Glomerular endothelial cell (primary cell): ENCODE results near the gene HDLBP. TPM values are rescaled to one million over a fixed set of nuclear protein-coding genes. Genes with fewer than 3 reads are reported as not detected.

Experiments used
- DNase-seq: peaks from one replicate; pipeline ENCODE4 v3.0.0-alpha.2; 2011; ENCODE audit warnings: low read depth, low spot score; ENCODE audit errors: extremely low read depth
- total RNA-seq: library from RNA; depleted of rRNA; stranded (reverse); fragments of >200 nt; gene quantifications from 2 replicates; pipeline ENCODE4 v1.2.3, GENCODE V29; 2015

HDLBP gene
- total RNA-seq, 1 donor from 2014 or later, result 627 TPM

DNA sequence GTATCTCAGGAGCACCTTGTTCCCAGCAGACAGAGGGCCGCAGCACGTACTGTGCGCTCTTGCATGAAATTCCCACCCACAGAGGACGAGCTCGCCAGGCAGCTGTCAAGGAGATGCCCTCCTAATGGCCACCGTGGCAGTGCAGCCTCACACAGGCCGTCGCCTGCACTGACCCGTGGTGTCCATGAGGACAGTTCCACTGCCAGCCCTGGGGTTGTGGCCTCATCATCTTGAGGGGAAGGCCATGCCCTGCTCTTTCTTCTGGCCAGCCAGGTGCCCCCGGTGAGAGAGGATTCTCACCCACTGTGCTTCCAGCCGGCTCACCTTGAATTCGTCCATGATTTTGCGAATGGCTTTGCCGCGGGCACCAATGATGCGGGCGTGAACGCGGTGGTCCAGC lies 85.0 kb downstream of the HDLBP start:
- no peak for DNase-seq

DNA sequence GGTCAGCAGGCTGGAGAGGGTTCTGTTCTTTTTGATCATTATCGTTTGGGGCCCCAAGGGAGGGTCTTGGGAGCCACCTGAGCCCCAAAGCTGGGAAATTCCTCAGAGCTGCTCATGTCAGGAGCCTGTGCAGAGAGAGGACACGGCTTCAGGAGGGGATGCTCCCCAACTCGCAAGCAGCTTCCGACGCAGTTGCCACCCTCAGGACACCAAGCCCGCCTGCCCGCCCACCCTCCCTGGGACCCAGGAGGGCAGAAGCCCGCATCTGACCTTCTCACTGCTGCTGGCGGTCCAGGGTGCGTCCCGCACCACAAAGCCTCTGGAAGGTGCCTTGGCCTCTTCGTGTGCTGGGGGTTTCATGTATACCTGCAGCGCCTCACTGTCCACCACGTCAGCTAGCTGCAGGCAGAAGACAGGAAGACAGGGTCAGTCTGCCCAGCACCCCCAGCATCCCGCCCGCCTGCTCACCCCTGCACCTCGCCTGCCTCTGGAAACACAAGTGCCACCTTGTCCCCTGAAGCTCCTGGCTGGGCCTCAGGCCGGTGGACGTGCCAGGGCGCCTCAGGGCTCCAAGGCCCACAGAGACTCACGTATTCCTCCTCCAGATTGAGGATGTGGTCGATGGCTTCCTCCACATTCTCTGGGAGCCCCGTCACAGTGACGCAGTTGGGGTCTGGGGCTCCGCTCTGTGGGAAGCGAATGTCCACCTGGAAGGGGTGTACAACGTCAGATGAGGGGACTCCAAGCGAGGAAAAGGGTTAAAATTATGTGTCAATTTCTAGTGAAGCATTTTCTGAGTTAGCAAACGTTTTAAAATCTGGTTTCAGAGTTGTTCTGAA lies 85.7 kb downstream of the HDLBP start:
- no peak for DNase-seq

DNA sequence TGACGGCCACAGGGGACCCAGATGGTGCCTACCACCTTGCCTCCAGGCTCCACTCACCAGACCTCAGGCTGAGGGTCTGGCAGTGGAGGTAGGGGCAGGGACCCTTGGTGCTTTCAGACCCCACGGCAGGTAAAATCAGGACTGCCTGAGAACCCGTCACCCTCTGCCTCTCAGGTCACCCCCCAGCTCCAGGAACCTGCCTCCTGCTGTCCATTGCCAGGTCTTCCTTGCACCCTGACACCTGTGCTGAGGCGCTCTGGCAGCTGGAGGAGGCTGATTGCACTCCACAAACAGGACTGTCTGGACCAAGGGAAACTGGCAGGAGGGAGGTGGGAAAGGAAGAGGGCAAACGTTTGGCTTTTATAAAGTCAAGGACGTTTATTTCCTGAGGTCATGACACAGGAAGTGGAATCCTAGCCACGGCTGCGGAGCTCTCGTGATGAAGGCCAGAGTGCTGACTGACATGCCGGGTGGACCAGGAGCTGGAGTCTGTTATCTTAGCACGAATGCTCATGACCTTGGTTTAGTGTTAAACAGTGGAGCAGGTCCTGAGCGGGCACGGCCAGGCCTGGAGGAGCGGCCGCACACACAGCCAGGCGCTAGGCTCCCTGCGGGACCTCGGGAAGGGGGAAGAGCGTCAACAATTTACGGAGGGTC lies 86.5 kb downstream of the HDLBP start:
- no peak for DNase-seq

DNA sequence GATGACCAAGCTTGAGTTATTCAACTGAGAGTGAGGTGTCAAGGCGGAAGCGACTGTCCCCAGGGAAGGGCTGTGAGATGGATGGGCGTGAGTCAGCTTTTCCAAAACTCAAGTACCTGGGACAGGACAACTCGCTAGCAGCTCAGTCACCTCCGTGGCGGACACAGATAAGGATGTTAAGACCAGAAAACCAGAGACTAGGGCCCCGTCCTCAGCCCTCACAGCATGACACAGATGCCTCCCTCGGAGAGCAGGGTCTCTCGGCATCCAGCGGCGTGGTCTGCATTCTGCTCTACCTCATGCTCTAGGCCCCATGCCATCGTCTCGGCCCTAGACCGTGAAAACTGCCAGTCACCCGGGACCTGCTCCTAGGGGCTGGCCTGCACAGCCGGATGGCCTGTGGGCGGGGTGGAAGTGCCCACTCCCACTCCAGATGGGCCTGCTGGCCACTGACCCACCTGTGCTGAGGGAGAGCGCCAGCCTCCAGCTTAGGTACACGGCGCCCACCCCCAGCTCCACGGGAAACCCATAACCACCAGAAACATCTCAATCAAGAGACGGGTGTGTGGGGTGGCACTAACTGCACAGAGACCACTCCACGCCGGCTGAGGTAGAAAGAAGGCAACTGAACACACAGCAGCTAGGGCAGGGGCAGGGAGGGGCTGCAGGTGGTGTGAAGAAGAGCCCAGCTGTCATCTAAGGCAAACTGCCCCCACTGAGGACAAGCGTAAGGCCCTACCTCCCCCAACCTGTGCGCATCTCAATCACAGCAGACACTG lies 87.2 kb downstream of the HDLBP start:
- no peak for DNase-seq

DNA sequence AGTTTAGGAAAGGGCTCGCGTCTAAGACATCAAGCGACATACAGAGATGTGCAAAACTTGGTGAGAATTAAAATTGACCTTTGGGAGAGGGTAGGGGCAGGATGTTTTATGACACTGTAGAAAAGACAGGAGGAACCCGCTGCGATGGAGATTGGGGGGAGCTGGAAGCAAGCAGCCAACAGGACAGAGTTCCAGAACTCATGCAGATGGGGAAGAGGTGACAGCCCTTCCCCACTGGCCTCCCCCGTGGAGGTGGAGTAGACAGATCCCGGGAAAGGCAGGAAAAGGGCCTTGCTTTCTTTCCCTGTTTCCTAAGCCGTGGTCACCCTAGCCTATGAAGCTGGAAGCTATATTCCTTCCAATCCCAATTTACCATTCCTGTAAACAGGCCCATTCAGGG lies 87.9 kb downstream of the HDLBP start:
- no peak for DNase-seq

DNA sequence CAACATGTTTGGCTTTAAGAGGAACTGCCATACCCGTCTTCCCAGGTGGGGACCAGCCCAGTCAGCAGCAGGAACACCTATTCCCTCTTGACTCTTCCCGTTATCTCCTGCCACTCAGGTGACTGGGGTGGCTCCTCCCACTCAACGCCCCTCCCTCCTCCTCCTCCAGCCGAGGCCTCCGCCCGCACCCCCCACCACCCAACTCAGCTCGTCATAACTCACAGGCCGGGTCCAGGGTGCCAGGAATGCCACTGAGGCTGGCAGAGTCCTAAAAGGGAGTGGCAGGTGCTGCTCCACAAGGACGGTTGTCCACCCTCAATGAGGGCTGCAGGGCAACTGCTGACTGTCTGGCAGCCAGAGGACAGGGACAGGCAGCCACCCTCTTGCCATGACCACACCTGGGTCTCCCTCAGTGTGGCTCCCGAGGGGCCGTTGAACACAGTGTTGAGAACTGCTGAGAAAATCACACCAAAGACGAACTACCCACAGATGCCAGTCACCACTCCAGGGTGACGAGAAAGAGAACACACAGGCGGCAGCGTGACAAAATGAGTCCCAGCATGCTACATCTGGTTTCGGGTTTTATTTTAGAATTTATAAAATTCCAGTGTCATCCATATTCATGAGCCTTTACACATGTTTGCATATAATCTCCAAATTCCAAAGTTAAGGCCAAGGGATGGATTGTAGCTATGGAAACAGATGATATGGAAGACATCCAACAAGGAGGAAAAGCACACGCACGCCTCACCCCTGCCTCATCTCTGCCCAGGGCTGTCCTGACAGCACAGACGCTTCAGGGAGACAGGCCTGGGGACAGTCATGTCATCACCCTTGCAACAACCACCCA lies 88.5 kb downstream of the HDLBP start:
- DNase-seq, result no peak

DNA sequence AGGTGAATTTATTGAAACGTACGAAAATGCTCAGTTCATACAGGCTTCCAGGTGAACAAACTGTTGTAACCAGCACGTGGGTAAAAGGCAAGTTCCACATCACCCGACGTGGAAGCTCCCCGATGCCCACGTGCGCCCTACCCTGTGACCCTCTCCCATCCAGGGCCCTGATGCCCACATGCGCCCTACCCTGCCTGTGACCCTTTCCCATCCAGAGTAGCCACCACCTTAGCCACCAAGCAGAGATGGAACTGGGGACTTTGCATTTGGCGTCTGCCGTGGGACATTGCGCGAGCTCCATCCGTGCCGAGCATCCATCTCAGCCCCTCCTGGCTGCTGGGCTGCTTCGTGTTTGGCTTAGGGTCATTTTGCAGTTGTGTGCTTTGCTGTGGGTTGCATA lies 89.5 kb downstream of the HDLBP start:
- DNase-seq, result no peak

DNA sequence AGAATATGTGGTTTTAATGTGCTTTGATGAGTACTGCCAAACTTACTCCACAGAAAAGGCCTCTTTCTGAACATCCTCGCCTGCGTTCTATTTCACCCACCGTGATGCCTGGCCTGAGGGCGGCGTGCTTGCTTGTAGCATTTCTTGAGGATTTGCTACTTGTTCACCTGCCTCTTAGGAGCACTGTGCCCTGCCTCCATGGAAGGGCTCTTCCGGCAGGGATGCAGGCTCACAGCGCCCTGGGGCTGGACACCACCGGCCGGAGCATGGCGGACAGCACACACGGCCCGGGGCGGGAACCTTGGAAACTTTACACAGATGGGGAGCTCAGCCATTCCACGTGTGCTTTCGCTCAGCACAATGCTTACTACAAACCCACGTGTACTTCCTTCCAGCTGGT lies 89.9 kb downstream of the HDLBP start:
- DNase-seq, result no peak

DNA sequence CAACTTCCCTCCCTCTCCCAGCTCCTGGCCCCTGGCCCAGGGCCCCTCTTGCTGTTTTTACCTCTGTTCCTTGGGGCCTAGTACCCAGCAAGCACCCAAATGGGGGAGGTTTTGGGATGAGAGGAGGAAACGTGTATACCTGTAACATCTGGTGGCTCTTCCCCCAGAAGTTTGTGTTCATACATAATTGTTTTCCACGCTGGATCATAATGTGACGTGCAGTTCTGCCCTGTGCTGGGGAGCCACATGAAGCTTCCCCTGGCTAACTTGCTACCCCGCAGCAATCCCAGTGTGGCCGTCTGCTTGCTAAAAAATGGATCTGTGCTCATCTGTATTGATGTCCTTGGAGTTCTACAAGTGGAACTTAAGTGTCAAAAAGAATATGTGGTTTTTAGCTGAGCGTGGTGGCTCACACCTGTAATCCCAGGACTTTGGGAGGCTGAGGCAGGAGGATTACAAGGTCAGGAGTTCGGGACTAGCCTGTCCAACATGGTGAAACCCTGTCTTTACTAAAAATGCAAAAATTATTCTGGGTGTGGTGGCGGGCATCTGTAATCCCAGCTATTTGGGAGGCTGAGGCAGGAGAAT lies 90.5 kb downstream of the HDLBP start:
- DNase-seq, result no peak

DNA sequence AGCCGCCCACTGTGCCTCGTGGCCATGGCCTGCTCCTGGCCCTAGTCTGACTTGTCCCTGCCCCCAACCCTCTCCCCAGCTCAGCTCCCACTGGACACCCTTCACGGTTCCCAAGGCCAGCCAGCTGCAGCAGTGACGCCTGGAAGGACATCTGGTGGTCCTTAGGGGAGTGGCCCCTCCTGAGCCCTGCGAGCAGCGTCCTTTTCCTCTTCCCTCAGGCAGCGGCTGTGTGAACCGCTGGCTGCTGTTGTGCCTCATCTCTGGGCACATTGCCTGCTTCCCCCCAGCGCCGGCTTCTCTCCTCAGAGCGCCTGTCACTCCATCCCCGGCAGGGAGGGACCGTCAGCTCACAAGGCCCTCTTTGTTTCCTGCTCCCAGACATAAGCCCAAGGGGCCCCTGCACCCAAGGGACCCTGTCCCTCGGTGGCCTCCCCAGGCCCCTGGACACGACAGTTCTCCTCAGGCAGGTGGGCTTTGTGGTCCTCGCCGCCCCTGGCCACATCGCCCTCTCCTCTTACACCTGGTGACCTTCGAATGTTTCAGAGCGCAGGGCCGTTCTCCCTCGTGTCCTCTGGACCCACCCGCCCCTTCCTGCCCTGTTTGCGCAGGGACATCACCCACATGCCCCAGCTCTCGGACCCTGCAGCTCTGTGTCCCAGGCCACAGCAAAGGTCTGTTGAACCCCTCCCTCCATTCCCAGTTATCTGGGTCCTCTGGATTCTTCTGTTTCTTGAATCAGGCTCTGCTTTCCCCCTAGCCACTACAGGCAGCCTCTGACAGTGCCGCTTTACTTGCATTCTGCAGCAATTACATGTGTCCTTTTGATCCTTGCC lies 91.2 kb downstream of the HDLBP start:
- no peak for DNase-seq

DNA sequence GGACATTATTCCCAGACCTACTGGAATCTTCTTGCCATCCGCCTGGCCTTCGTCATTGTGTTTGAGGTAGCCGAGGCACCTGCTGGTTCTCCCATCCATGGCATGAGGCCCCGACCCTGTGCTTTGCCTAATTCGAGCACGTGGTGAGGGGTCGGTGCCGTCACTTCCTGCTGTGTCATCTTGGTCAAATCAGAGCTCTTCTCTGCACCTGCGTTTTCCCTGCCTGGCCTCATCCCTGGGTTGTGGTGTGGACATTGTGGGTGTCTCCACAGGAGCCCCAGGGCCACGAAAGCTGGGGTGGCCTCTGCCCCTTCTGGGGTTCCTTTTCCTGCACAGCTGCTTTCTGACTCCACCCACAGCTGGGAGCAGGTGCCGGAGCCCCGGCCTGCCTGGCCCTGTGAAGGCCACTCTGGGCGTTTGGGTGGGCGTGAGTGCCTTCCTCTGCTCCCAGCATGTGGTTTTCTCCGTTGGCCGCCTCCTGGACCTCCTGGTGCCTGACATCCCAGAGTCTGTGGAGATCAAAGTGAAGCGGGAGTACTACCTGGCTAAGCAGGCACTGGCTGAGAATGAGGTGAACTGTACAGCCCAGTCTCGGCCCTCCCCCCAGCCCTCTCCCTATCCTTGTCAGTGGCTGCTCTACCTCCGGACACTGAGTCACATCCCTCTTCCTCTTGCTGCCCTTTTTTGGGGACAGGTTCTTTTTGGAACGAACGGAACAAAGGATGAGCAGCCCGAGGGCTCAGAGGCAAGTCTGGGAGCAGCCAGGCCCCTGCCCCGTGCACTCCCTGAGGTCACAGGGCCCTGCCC lies 92.1 kb downstream of the HDLBP start:
- DNase-seq, result no peak

DNA sequence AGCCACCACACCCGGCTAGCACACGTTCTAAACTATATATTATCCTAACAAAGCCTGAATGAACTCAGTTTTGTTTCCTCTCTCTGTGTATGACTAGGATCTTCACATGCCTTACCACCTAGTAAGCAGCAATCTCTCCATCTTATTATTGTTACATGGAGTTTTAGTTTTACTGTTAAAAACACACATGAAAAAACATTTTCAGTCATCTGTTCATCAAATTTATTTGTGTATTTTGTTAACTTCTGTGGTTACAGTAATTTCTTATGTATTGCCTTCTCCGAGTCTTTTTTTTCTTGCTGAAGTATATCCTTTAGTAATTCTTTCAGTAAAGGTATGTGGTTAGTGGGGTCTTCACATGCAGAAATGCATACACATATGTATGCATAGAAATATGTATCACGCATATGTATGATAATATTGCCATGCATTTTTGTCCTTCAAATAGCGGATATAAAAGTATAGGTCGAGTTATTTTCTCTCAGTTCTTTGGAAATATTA lies 95.6 kb downstream of the HDLBP start:
- DNase-seq, result no peak

DNA sequence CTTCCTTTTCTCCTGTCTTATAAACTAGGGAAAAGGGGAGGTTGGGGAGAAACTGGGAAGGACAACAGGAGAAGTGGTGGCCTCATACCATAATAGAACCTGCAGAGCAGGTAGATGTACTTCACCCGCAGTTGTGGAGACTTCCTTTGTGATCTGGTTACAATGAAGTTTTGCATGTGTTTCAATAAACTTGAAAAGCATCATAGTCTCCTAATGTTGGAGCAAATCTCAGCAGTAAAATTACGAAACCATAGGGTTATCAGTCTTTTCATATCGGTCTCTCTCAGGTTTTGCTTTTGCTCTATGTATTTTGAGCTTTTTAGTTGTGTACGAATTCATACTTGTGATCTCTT lies 96.5 kb downstream of the HDLBP start:
- no peak for DNase-seq

DNA sequence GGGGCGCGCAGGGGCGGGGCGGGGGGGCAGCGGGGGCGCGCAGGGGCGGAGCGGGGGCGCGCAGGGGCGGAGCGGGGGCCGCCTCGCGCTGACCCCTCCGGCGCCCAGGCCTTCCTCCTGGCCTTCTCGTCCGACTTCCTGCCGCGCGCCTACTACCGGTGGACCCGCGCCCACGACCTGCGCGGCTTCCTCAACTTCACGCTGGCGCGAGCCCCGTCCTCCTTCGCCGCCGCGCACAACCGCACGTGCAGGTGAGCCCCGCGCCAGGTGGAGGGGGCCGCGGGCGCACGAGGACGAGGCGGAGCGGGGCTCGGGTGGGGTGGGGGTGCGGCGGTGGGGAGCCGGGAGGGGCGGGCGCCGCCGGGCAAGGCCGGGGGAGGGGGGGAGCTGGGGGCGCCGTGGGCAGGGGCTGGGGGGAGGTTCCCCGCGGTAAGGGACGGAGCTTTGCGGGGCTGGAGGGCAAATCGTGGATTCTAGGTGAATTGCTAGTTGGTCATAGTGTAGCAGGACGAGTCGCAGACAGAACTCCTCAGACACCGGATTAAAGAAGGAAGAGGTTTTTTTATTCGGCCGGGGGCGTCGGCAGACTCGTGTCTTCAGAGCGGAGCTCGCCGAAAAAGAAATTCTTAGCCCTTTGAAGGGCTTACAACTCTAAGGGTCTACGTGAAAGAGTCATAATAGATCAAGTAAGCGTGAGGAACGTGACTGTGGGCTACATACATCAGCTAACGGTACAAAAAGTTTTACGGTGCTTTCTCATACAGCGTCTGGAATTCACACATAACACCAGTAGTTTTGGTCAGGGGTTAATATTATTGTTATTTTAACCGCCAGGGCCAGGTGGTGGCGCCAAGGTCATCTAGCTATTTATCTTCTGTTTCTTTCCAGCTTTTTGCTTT lies 97.1 kb downstream of the HDLBP start:
- DNase-seq, result no peak

DNA sequence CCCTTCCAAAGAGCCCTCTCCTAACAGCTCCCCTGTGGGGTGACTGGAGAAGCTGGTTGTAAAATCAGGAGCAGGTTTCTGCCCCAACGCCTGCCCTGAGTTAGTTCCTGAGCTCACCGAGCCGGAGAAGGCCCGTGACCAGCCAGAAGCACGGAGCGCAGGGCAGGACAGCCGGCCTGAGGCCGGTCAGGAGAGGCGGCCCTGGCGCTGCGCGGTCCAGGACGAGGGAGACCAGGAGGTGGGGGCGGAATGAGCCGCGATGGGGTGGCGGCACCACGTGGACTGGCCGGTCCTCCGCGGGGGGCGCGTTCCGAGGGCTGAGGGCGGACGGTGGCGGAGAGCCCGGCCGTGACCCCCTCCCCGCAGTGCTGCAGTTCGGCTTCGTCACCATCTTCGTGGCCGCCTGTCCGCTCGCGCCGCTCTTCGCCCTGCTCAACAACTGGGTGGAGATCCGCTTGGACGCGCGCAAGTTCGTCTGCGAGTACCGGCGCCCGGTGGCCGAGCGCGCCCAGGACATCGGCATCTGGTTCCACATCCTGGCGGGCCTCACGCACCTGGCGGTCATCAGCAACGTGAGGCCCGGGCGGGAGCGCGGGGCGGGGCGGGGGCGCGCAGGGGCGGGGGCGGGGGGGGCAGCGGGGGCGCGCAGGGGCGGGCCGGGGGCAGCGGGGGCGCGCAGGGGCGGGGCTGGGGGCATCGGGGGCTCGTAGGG lies 98.0 kb downstream of the HDLBP start:
- no peak for DNase-seq

DNA sequence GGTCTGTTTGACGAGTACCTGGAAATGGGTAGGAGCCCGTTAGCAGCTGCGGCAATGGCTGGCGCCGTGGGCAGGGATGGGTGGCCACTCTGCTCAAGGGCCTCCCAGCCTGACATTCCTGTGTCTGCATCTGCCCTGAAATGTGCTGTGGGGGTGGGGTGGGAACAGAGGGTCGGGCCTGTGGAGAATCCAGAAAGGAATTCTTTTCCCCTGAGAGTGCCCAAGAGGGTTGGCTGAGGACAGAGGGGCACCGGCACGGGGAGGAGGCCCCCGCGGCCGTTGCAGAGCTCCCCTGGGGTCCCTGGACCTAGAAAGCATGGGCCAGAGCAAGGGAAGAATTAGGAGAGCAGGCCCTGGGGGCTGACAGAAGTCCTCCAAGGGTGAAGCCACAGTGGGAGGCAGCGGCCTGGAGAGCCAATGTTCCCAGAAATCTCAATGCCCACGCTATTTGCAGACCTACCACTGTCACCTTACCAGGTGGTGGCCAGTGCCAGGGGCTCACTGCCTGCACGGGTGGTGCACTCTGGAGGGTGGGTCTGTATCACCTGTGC lies 99.2 kb downstream of the HDLBP start:
- DNase-seq, result no peak

DNA sequence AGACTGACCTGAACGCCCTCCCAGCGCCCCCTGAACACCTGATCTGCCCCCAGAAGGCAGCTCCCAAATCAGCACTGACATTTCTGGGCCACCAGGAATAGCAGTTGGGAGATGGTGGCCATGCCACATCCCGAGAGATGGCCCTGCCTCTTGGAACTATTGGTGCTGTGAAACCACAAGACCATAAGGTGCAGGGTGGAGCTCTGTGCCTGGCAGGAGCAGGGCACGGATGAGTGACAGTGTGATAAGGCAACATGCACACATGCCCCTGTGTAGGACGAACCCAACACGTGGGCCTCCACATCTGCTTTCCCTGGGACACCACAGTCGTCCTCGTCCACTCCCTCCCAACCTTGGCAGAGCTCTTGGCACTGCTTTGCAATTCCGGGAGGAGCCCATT lies 100.1 kb downstream of the HDLBP start:
- DNase-seq, result no peak
